GM12878 (cell line): ENCODE measurements around the gene MBOAT2. TPM values are rescaled to one million over a fixed set of nuclear protein-coding genes. Genes with fewer than 3 reads are reported as not detected.

Experiments
- ASH2L ChIP-seq: fragments of 300-600, 200-600 bp; sonication (generic); IDR thresholded peaks from 2 replicates; pipeline ENCODE4 v1.6.1; 2017; ENCODE audit warnings: low read depth, mild to moderate bottlenecking, borderline replicate concordance
- ATF7 ChIP-seq: fragments of 450-650 bp; IDR thresholded peaks from 2 replicates; pipeline ENCODE4 v1.6.1; 2016; ENCODE audit warnings: low read depth, mild to moderate bottlenecking
- BACH1 ChIP-seq: fragments of 450-650 bp; IDR thresholded peaks from 2 replicates; pipeline ENCODE4 v1.6.1; 2017; ENCODE audit warnings: mild to moderate bottlenecking, borderline replicate concordance
- BCL11A ChIP-seq: IDR thresholded peaks from 2 replicates; pipeline ENCODE4 v1.6.1; 2011; ENCODE audit warnings: low read depth, low read length
- BHLHE40 ChIP-seq, 2 experiments: fragments of 450-650 bp in 1 of 2; IDR thresholded peaks; 2 replicates each; pipeline ENCODE4 v1.6.1; 2011 to 2017; ENCODE audit warnings: low read depth in 2 of 2, borderline replicate concordance in 1 of 2, improper control_type of control experiment in 1 of 2, low read length in 1 of 2, mild to moderate bottlenecking in 1 of 2
- DPF2 ChIP-seq: fragments of 450-650 bp; IDR thresholded peaks from 2 replicates; pipeline ENCODE4 v1.6.1; 2017; ENCODE audit warnings: mild to moderate bottlenecking
- E2F4 ChIP-seq: IDR thresholded peaks from 2 replicates; pipeline ENCODE4 v1.6.1; 2012; ENCODE audit warnings: low read depth, low read length, improper control_type of control experiment
- ETV6 ChIP-seq, 2 experiments: fragments of 450-650 bp in 1 of 2; IDR thresholded peaks in 1 of 2; conservative IDR thresholded peaks in 1 of 2; 2 replicates each; pipeline ENCODE4 v1.6.1; 2014; ENCODE audit warnings: antibody characterized with exemption in 1 of 2, borderline replicate concordance in 1 of 2, low read depth in 1 of 2, mild to moderate bottlenecking in 1 of 2, moderate library complexity in 1 of 2
- FOS ChIP-seq: IDR thresholded peaks from 3 replicates; pipeline ENCODE4 v1.6.1; 2011; ENCODE audit warnings: borderline replicate concordance; ENCODE audit not compliant: insufficient read length; ENCODE audit errors: extremely low read depth
- GABPA ChIP-seq: IDR thresholded peaks from 2 replicates; pipeline ENCODE4 v1.6.1; 2014; ENCODE audit warnings: antibody characterized with exemption, low read depth, mild to moderate bottlenecking, inconsistent platforms
- GATAD2B ChIP-seq: fragments of 450-650 bp; conservative IDR thresholded peaks from 2 replicates; pipeline ENCODE4 v1.6.1; 2017; ENCODE audit warnings: low read depth, mild to moderate bottlenecking, moderate library complexity
- IKZF1 ChIP-seq: fragments of 450-650 bp; conservative IDR thresholded peaks from 2 replicates; pipeline ENCODE4 v1.6.1; 2017; ENCODE audit warnings: antibody characterized with exemption, mild to moderate bottlenecking
- IRF3 ChIP-seq: fragments of 450-650 bp; IDR thresholded peaks from 2 replicates; pipeline ENCODE4 v1.6.1; 2014; ENCODE audit warnings: mild to moderate bottlenecking
- KLF5 ChIP-seq: fragments of 450-650 bp; IDR thresholded peaks from 2 replicates; pipeline ENCODE4 v1.6.1; 2014; ENCODE audit warnings: mild to moderate bottlenecking; ENCODE audit not compliant: partially characterized antibody
- NBN ChIP-seq: fragments of 450-650 bp; IDR thresholded peaks from 2 replicates; pipeline ENCODE4 v1.6.1; 2016
- NFYB ChIP-seq: IDR thresholded peaks from 2 replicates; pipeline ENCODE4 v1.6.1; 2011; ENCODE audit warnings: low read depth, mild to moderate bottlenecking, low read length, improper control_type of control experiment, moderate library complexity; ENCODE audit not compliant: insufficient read depth
- NKRF ChIP-seq: fragments of 450-650 bp; conservative IDR thresholded peaks from 2 replicates; pipeline ENCODE4 v1.6.1; 2017; ENCODE audit warnings: mild to moderate bottlenecking, moderate library complexity
- NR2C2 ChIP-seq: IDR thresholded peaks from 2 replicates; pipeline ENCODE4 v1.6.1; 2011; ENCODE audit warnings: borderline replicate concordance, low read depth; ENCODE audit not compliant: control insufficient read depth, insufficient read length
- POLR2AphosphoS5 ChIP-seq: IDR thresholded peaks from 2 replicates; pipeline ENCODE4 v1.6.1; 2011; ENCODE audit warnings: mild to moderate bottlenecking, low read length, inconsistent platforms
- RFX5 ChIP-seq: IDR thresholded peaks from 2 replicates; pipeline ENCODE4 v1.6.1; 2011; ENCODE audit warnings: low read depth, low read length, improper control_type of control experiment
- SP1 ChIP-seq: IDR thresholded peaks from one replicate; pipeline ENCODE4 v1.6.1; 2011; ENCODE audit warnings: low read depth, low read length
- ZNF207 ChIP-seq: fragments of 450-650 bp; IDR thresholded peaks from 2 replicates; pipeline ENCODE4 v1.6.1; 2014; ENCODE audit warnings: antibody characterized with exemption, mild to moderate bottlenecking, borderline replicate concordance
- polyA plus RNA-seq, 11 experiments: library from polyadenylated mRNA; depleted of rRNA in 4 of 11; unstranded in 6 of 11; stranded (reverse) in 5 of 11; fragments of >200 nt; fragmentation: Nextera tagmentation in 4 of 11; fragmentation: Illumina TruSeq in 1 of 11; extraction: Ambion mirVana in 4 of 11; extraction: Trizol in 1 of 11; gene quantifications; 1 replicate in 1 of 11; 2 replicates in 10 of 11; pipeline versions ENCODE4 v1.2.1 to v1.2.3, GENCODE V29; 2011 to 2016; ENCODE audit warnings: inconsistent platforms in 2 of 11, missing spikeins in 2 of 11, low read depth in 1 of 11
- total RNA-seq, 4 experiments: library from RNA; depleted of rRNA in 3 of 4; stranded (reverse); fragments of >200 nt in 3 of 4; fragmentation: Illumina TruSeq in 1 of 4; extraction: Trizol in 1 of 4; gene quantifications; 2 replicates each; pipeline versions ENCODE4 v1.2.1 to v1.2.3, GENCODE V29; 2013 to 2021
- TF ChIP-seq, protein P1 (sequence below): fragments of 450-650 bp; IDR thresholded peaks from 2 replicates; pipeline ENCODE4 v1.6.1; 2016; ENCODE audit warnings: mild to moderate bottlenecking
- TF ChIP-seq, protein P2 (sequence below): IDR thresholded peaks from 2 replicates; pipeline ENCODE4 v1.6.1; 2011; ENCODE audit warnings: mild to moderate bottlenecking, low read depth, low read length, moderate library complexity; ENCODE audit not compliant: insufficient replicate concordance

Gene MBOAT2
- total and polyA plus RNA-seq, 10 of the 15 experiments (the other 5 are each of a cell fraction or from before 2014, with no cell fraction given), result 0.08 to 40.6 (median 1.8) TPM

DNA sequence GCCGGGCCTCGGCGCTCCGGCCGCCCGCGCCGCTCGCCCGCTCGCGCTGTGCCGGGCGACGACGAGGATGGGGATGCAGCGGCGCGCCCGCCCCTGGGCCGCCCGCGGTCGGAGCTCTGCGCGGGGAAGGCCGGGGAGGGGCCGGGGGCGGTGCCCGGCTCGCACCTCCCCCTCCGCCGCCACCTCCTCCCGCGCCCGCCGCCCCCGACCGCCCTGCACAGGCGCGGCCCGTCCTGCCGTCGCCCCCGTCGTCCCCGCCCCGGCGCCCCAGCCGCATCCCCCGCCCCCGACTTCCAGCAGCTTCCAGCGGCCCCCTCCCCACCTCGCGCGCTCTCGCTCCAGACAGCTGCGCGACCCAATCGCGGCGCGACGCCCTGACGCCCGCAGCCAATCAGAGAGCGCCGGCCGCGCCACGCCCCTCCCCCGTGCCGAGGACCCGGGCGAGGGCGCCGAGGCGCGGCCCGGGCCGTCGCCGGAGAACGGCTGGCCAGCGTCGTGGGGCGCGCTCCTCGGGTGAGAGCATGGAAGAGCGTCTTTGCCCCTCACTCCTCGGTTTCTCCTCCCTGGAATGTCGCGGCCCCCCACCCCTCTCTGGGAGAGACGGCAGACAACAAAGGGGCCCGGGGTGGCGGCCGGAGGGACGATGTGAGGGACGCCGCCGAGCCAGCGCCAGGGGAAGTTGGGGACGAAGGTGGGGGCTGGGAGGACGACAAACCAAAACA, at the start of gene MBOAT2 (continued):
- TF ChIP-seq ETV6 (conservative IDR thresholded peaks at IDR 0.05 in 1 of 2, IDR thresholded peaks at IDR 0.05 in 1 of 2; ENCODE audit: borderline replicate concordance in 1 of 2, low read depth in 1 of 2) (no peak), POLR2AphosphoS5 (peak; percentile 75), NBN (peak; percentile 73), KLF5 (peak; percentile 43), NFYB (peak; percentile 97), NKRF (peak; percentile 62), E2F4 (no peak), ASH2L (no peak), SP1 (peak; percentile 92), ZNF207 (peak; percentile 80; the same call in 1 of the 2 replicates), BHLHE40 (IDR thresholded peaks at IDR 0.05; ENCODE audit: borderline replicate concordance in 1 of 2, low read depth in 2 of 2, low read length in 1 of 2) (peak in 1 of 2 experiments; percentile 81; a peak in 2 of 4 replicates), IKZF1 (peak; percentile 78), BCL11A (no peak), DPF2 (peak; percentile 36), FOS (peak; percentile 54), BACH1 (peak; percentile 65), NR2C2 (no peak), IRF3 (peak; percentile 75; the same call in 1 of the 2 replicates), RFX5 (no peak), ATF7 (no peak), GATAD2B (peak; percentile 57), GABPA (no peak)
- TF ChIP-seq, protein P1, sequence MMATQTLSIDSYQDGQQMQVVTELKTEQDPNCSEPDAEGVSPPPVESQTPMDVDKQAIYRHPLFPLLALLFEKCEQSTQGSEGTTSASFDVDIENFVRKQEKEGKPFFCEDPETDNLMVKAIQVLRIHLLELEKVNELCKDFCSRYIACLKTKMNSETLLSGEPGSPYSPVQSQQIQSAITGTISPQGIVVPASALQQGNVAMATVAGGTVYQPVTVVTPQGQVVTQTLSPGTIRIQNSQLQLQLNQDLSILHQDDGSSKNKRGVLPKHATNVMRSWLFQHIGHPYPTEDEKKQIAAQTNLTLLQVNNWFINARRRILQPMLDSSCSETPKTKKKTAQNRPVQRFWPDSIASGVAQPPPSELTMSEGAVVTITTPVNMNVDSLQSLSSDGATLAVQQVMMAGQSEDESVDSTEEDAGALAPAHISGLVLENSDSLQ, result peak; percentile 80
- TF ChIP-seq, protein P2, sequence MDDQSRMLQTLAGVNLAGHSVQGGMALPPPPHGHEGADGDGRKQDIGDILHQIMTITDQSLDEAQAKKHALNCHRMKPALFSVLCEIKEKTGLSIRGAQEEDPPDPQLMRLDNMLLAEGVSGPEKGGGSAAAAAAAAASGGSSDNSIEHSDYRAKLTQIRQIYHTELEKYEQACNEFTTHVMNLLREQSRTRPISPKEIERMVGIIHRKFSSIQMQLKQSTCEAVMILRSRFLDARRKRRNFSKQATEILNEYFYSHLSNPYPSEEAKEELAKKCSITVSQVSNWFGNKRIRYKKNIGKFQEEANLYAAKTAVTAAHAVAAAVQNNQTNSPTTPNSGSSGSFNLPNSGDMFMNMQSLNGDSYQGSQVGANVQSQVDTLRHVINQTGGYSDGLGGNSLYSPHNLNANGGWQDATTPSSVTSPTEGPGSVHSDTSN, result peak; percentile 92
